Measurements from ENCODE around the gene SUPT20HL2.
"Not testable (repeated sequence)": the region's sequence is repeated elsewhere in the genome, so short reads cannot be mapped to it uniquely, and the experiment has no call there.

GRCh38 chrX:24308803-24309202 lies 5.1 kb downstream of the SUPT20HL2 start:
- TF ChIP-seq POLR2A, CTCF (IDR thresholded peaks at IDR 0.05): not testable (repeated sequence)
